ENCODE results near the gene TNNT3. TPM values are rescaled to one million over a fixed set of nuclear protein-coding genes. Genes with fewer than 3 reads are reported as not detected.
A peak's percentile ranks its signal among the peaks of the same experiment; 100 is the strongest.

The TNNT3 gene
- total RNA-seq, 2 donors from 2014 or later, result 1.6 TPM; not detected in 1

- H3K36me3 ChIP-seq (replicated peaks in 1 of 2; ENCODE audit: insufficient read depth in 1 of 2, low read depth in 2 of 2), result no peaks in the 10 kb centered on the region
- H3K27ac ChIP-seq, result no peak overlapping the region
- no peak for ATAC-seq
- no peaks in the 10 kb centered on the region for H3K9me3 ChIP-seq
- TF ChIP-seq POLR2A (IDR thresholded peaks at IDR 0.05) (no peak), CTCF (IDR thresholded peaks at IDR 0.05) (no peak)
- no peaks in the 10 kb centered on the region for H3K27me3 ChIP-seq
- WGBS, 2 donors, result no CpG with 5 or more reads among the region's 20 CpGs
- intact Hi-C loops (cut with DNase I), result no loop called here
- H3K4me3 ChIP-seq, result no peak overlapping the region
- no peak for DNase-seq
- H3K4me1 ChIP-seq, result no peaks in the 10 kb centered on the region
Observed at GRCh38 chr11:1964955-1965354, 45.5 kb downstream of the TNNT3 start.

- WGBS, 2 donors, result no CpG with 5 or more reads among the region's 18 CpGs
- Histone ChIP-seq H3K36me3 (replicated peaks in 1 of 2; ENCODE audit: insufficient read depth in 1 of 2, low read depth in 2 of 2) (no peaks in the 10 kb centered on the region), H3K9me3 (no peaks in the 10 kb centered on the region), H3K27ac (no peak overlapping the region), H3K4me3 (no peak overlapping the region), H3K27me3 (no peaks in the 10 kb centered on the region), H3K4me1 (no peaks in the 10 kb centered on the region)
- no peak for ATAC-seq
- no peak for TF ChIP-seq CTCF (IDR thresholded peaks at IDR 0.05)
- no peak for TF ChIP-seq POLR2A (IDR thresholded peaks at IDR 0.05)
- intact Hi-C loops (cut with DNase I), result no loop called here
- peak in 1 of 4 donors; percentile 14 for DNase-seq
Observed at GRCh38 chr11:1966531-1966930, 47.0 kb downstream of the TNNT3 start.

GRCh38 chr11:1967641-1968225 is 48.2 kb downstream of the TNNT3 start:
- TF ChIP-seq POLR2A (IDR thresholded peaks at IDR 0.05) (no peak), CTCF (IDR thresholded peaks at IDR 0.05) (no peak)
- Histone ChIP-seq H3K36me3 (replicated peaks in 1 of 2; ENCODE audit: insufficient read depth in 1 of 2, low read depth in 2 of 2) (no peaks in the 10 kb centered on the region), H3K4me1 (no peaks in the 10 kb centered on the region), H3K4me3 (no peak overlapping the region), H3K27ac (no peak overlapping the region), H3K27me3 (no peaks in the 10 kb centered on the region), H3K9me3 (no peaks in the 10 kb centered on the region)
- no CpG with 5 or more reads among the region's 21 CpGs for WGBS, 2 donors
- intact Hi-C loops (cut with DNase I), result no loop called here
- ATAC-seq, result no peak
- DNase-seq, result no peak

GRCh38 chr11:1968454-1969002 is 49.0 kb downstream of the TNNT3 start:
- Histone ChIP-seq H3K27me3 (no peaks in the 10 kb centered on the region), H3K9me3 (no peaks in the 10 kb centered on the region), H3K36me3 (replicated peaks in 1 of 2; ENCODE audit: insufficient read depth in 1 of 2, low read depth in 2 of 2) (no peaks in the 10 kb centered on the region), H3K4me3 (no peak overlapping the region), H3K27ac (no peak overlapping the region), H3K4me1 (no peaks in the 10 kb centered on the region)
- ATAC-seq (peak; percentile 6), DNase-seq (peak in 1 of 4 donors; percentile 7)
- intact Hi-C loops (cut with DNase I), result no loop called here
- TF ChIP-seq POLR2A (IDR thresholded peaks at IDR 0.05) (no peak), CTCF (IDR thresholded peaks at IDR 0.05) (no peak)
- 60% methylated on average over 1 of the region's 24 CpGs; no CpG with 5 or more reads in 1 of the 2 donors for WGBS, 2 donors

GRCh38 chr11:1969035-1969434 is 49.5 kb downstream of the TNNT3 start:
- ATAC-seq (peak; percentile 33), DNase-seq (no peak)
- Histone ChIP-seq H3K27ac (no peak overlapping the region), H3K4me3 (no peak overlapping the region), H3K4me1 (no peaks in the 10 kb centered on the region), H3K9me3 (no peaks in the 10 kb centered on the region), H3K27me3 (no peaks in the 10 kb centered on the region), H3K36me3 (replicated peaks in 1 of 2; ENCODE audit: insufficient read depth in 1 of 2, low read depth in 2 of 2) (no peaks in the 10 kb centered on the region)
- TF ChIP-seq POLR2A (IDR thresholded peaks at IDR 0.05) (no peak), CTCF (IDR thresholded peaks at IDR 0.05) (no peak)
- no CpG with 5 or more reads among the region's 21 CpGs for WGBS, 2 donors
- intact Hi-C loops (cut with DNase I), result no loop called here

Data from body of pancreas (tissue), 4 donors.